ENCODE results near the gene MYH13. TPM values are rescaled to one million over a fixed set of nuclear protein-coding genes. Genes with fewer than 3 reads are reported as not detected.

Gene MYH13
- total and polyA plus RNA-seq, 2 donors (not counting 3 experiments of a cell fraction or from before 2014, with no cell fraction given) = not detected

DNA sequence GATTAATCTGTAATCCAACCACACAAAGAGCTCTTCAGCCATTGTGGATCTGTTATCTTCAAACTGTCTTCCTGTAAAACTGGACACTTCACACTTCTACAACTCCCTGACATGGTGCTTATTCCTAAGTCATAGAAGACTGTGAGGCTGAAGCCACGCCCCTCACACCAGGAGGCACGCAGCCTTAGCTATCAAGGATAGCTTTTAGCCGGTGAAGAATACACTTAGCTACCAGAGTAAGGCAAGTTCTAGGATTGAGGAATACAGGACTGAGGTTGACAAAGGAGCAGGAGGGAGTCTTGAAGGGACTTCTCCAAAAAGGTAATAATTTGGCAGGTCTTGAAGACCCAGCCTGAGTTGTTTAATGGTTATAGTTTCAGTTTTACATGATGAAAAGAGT is 94.6 kb downstream of the MYH13 start:
- H3K9me1 ChIP-seq (replicated peaks; ENCODE audit: control insufficient read depth, extremely low read depth, insufficient read depth, low read length) = no peaks in the 10 kb centered on the region
- TF ChIP-seq GATA2 (IDR thresholded peaks at IDR 0.05; ENCODE audit: insufficient read depth, insufficient read length, low read depth, low read length) (no peak), JUN (IDR thresholded peaks at IDR 0.05; ENCODE audit: borderline replicate concordance, insufficient read depth, insufficient read length, low read depth) (no peak), EZH2 (IDR thresholded peaks at IDR 0.05; ENCODE audit: borderline replicate concordance, low read depth, low read length, severe bottlenecking) (no peak), MYC (IDR thresholded peaks at IDR 0.05; ENCODE audit: low read depth, low read length) (no peak), POLR2A (IDR thresholded peaks at IDR 0.05; ENCODE audit: low read depth, low read length) (no peak)
- TF ChIP-seq, protein P1, sequence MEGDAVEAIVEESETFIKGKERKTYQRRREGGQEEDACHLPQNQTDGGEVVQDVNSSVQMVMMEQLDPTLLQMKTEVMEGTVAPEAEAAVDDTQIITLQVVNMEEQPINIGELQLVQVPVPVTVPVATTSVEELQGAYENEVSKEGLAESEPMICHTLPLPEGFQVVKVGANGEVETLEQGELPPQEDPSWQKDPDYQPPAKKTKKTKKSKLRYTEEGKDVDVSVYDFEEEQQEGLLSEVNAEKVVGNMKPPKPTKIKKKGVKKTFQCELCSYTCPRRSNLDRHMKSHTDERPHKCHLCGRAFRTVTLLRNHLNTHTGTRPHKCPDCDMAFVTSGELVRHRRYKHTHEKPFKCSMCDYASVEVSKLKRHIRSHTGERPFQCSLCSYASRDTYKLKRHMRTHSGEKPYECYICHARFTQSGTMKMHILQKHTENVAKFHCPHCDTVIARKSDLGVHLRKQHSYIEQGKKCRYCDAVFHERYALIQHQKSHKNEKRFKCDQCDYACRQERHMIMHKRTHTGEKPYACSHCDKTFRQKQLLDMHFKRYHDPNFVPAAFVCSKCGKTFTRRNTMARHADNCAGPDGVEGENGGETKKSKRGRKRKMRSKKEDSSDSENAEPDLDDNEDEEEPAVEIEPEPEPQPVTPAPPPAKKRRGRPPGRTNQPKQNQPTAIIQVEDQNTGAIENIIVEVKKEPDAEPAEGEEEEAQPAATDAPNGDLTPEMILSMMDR (IDR thresholded peaks at IDR 0.05; ENCODE audit: extremely low read depth in 1 of 2, insufficient read depth in 1 of 2, low read depth in 1 of 2, low read length in 2 of 2) = no peak
- TF ChIP-seq, protein P2, sequence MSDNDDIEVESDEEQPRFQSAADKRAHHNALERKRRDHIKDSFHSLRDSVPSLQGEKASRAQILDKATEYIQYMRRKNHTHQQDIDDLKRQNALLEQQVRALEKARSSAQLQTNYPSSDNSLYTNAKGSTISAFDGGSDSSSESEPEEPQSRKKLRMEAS (IDR thresholded peaks at IDR 0.05; ENCODE audit: insufficient read depth, insufficient read length) = no peak
- DNase-seq (ENCODE audit: low read depth, low spot score) = no peak
- H3K27me3 ChIP-seq (ENCODE audit: control insufficient read depth in 2 of 2, insufficient read depth in 2 of 2, low read length in 2 of 2) = no peaks in the 10 kb centered on the region
- no peaks in the 10 kb centered on the region for H4K20me1 ChIP-seq (replicated peaks; ENCODE audit: control insufficient read depth, extremely low read depth, insufficient read depth, low read length)
- no peaks in the 10 kb centered on the region for H3K9me3 ChIP-seq (replicated peaks; ENCODE audit: control insufficient read depth, insufficient read depth, low read length)
- H3K27ac ChIP-seq (ENCODE audit: insufficient read depth, low read depth, low read length) = no peak overlapping the region
- H3K4me3 ChIP-seq (replicated peaks in 1 of 3; ENCODE audit: insufficient read depth in 1 of 3, low read depth in 1 of 3, low read length in 3 of 3) = no peak overlapping the region
- H3K4me2 ChIP-seq (ENCODE audit: insufficient read depth, low read length) = no peak overlapping the region
- no peak overlapping the region for H3K9ac ChIP-seq (replicated peaks; ENCODE audit: extremely low read depth, insufficient read depth, low read length)
- no peaks in the 10 kb centered on the region for H3K36me3 ChIP-seq (ENCODE audit: control insufficient read depth in 2 of 2, extremely low read depth in 1 of 2, insufficient read depth in 2 of 2, low read length in 2 of 2)
- intact Hi-C loops (cut with micrococcal nuclease) (no loop called here), dilution Hi-C loops (cut with MboI; ENCODE audit: extremely low pct_ligation_motif_present, low sequenced_read_pairs) (no loop called here)
- BruUV-seq (replicated peaks) = no TSS peak
- no peaks in the 10 kb centered on the region for H3K79me2 ChIP-seq (ENCODE audit: control insufficient read depth, insufficient read depth, low read length)
- no peaks in the 10 kb centered on the region for H3K4me1 ChIP-seq (ENCODE audit: control insufficient read depth, extremely low read depth, insufficient read depth, low read length)
- CTCF ChIA-PET = no interaction called here
- POLR2A ChIA-PET = no interaction called here
- no peak overlapping the region for H2AFZ ChIP-seq (ENCODE audit: low read depth, low read length)
- FAIRE-seq = no peak
